BLaER1 (cell line): Measurements from ENCODE around the gene WSB2.

ENCODE experiments used
- H3K27ac ChIP-seq: shearing (Covaris generic); formaldehyde crosslinking; 2 replicates; pipeline ENCODE4 v1.8.1; 2022
- H3K27me3 ChIP-seq: shearing (Covaris generic); formaldehyde crosslinking; 2 replicates; pipeline ENCODE4 v1.8.1; 2022
- H3K36me3 ChIP-seq: shearing (Covaris generic); formaldehyde crosslinking; 2 replicates; pipeline ENCODE4 v1.8.1; 2022
- H3K4me1 ChIP-seq: shearing (Covaris generic); formaldehyde crosslinking; 2 replicates; pipeline ENCODE4 v1.8.1; 2022
- H3K4me2 ChIP-seq: shearing (Covaris generic); formaldehyde crosslinking; 2 replicates; pipeline ENCODE4 v1.8.1; 2022
- H3K4me3 ChIP-seq: shearing (Covaris generic); formaldehyde crosslinking; 2 replicates; pipeline ENCODE4 v1.8.1; 2022
- H3K9ac ChIP-seq: shearing (Covaris generic); formaldehyde crosslinking; 2 replicates; pipeline ENCODE4 v1.8.1; 2022
- H3K9me3 ChIP-seq: shearing (Covaris generic); formaldehyde crosslinking; 2 replicates; pipeline ENCODE4 v1.8.1; 2022
- H4K20me1 ChIP-seq: shearing (Covaris generic); formaldehyde crosslinking; 2 replicates; pipeline ENCODE4 v1.8.1; 2022
- Cebpa-rat ChIP-seq: shearing (Covaris generic); IDR thresholded peaks from 2 replicates; pipeline ENCODE4 v1.8.1; 2022

The WSB2 gene

DNA sequence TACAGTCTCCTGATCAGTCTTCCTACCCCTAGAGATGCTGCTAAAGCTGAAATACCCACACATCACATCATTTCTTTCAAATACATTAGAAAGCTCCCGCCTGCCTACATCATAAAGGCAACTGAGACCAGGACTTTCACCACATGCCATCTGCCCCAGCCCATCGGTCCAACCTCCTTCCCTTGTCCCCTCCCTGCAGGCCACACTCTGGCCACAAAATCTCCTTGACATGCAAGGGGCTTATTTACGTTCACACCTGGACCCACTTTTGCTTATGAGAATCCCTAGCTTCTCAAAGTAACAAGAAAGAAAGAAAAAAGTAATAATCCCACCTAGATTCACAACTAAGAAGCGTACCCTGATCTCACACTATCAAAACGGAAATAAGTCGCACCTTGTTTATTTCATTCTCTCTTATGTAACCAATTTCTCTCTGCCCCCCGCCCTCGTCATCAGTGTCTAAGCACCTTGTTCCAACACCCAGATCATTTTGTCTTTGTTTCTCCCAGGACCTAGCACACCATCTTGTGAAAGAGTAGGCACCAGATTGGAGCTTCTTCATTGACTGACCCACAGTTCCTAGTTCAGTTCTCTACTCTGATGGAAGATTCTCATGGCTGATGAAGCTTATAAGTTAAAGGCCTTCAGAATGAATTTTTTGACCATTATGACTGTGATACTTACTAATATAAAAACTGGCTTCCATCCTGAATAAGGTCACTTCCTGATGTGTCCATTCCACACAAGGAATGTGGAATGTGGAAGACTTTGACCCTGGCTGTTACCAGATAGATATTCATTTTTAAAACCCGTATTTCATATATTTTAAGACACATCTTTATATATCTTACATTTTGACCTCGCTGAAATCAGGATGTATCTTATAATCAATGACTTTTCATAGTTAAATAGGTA lies 7.7 kb downstream of the WSB2 start:
- Histone ChIP-seq H3K9ac (no peak overlapping the region), H3K4me3 (no peak overlapping the region), H4K20me1 (peaks cover 9% of the 10 kb centered on the region), H3K27me3 (no peaks in the 10 kb centered on the region), H3K9me3 (no peaks in the 10 kb centered on the region), H3K4me2 (no peak overlapping the region), H3K27ac (no peak overlapping the region), H3K4me1 (peaks cover 19% of the 10 kb centered on the region), H3K36me3 (peaks cover 29% of the 10 kb centered on the region)
- no peak for TF ChIP-seq Cebpa-rat

GRCh38 chr12:118052324-118053070 lies 8.5 kb downstream of the WSB2 start:
- Histone ChIP-seq H3K36me3 (peaks cover 35% of the 10 kb centered on the region), H4K20me1 (peaks cover 9% of the 10 kb centered on the region), H3K27me3 (no peaks in the 10 kb centered on the region), H3K4me3 (no peak overlapping the region), H3K4me1 (peaks cover 22% of the 10 kb centered on the region), H3K27ac (no peak overlapping the region), H3K9ac (no peak overlapping the region), H3K4me2 (0 out of 2 replicates have a peak overlapping the region, but pooled peaks have one; percentile 22), H3K9me3 (no peaks in the 10 kb centered on the region)
- no peak for TF ChIP-seq Cebpa-rat

GRCh38 chr12:118050972-118051910 lies 9.7 kb downstream of the WSB2 start:
- Histone ChIP-seq H3K4me1 (peaks cover 22% of the 10 kb centered on the region), H3K4me2 (no peak overlapping the region), H3K9me3 (no peaks in the 10 kb centered on the region), H3K27me3 (no peaks in the 10 kb centered on the region), H4K20me1 (peaks cover 9% of the 10 kb centered on the region), H3K27ac (no peak overlapping the region), H3K36me3 (peaks cover 41% of the 10 kb centered on the region), H3K9ac (no peak overlapping the region), H3K4me3 (no peak overlapping the region)
- TF ChIP-seq Cebpa-rat = no peak

DNA sequence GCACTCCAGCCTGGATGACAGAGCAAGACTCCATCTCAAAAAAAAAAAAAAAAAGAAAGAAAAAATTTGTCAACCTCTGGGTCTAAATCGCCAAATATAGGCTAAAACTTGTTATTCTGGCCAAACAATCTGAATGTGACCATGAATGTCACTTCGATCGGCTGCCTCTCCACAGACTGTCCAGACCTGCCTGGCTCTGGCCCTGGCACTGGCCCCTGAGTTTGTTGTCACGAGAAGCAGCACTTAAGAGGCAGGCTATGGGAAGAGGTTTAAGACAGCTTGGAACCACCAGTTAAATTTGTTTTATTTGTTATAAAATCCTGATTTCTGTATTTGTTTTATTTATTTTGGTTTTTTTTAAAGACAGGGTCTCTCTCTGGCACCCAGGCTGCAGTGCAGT lies 14.5 kb downstream of the WSB2 start:
- no peak overlapping the region for H3K27ac ChIP-seq
- H4K20me1 ChIP-seq = no peaks in the 10 kb centered on the region
- H3K4me1 ChIP-seq = peaks cover 15% of the 10 kb centered on the region
- no peak overlapping the region for H3K4me3 ChIP-seq
- no peaks in the 10 kb centered on the region for H3K9me3 ChIP-seq
- no peak overlapping the region for H3K9ac ChIP-seq
- TF ChIP-seq Cebpa-rat = no peak
- H3K27me3 ChIP-seq = no peaks in the 10 kb centered on the region
- H3K4me2 ChIP-seq = no peak overlapping the region
- H3K36me3 ChIP-seq = peaks cover 76% of the 10 kb centered on the region

DNA sequence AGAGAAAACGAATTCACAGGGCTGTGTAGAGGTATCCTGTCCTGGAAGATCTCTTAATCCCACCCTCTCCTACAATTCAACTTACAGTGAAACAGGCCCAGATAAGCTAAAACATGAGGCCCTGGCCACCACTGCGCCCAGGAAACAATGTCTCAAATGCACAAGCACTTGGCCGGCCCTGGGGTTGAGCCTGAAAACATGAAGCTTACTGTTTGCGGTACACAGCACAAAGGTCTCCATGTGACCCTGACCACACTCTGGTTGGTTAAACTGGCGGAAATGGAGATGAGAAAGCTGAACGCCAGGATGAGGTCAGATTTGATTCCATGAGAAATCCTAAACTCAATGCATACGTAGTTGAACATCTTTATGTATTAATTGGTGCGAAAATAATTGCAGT lies 16.4 kb downstream of the WSB2 start:
- H3K36me3 ChIP-seq = peaks cover 75% of the 10 kb centered on the region
- H3K4me1 ChIP-seq = peaks cover 15% of the 10 kb centered on the region
- no peak overlapping the region for H3K4me3 ChIP-seq
- no peaks in the 10 kb centered on the region for H4K20me1 ChIP-seq
- TF ChIP-seq Cebpa-rat = no peak
- no peaks in the 10 kb centered on the region for H3K9me3 ChIP-seq
- no peak overlapping the region for H3K27ac ChIP-seq
- H3K4me2 ChIP-seq = no peak overlapping the region
- no peak overlapping the region for H3K9ac ChIP-seq
- H3K27me3 ChIP-seq = no peaks in the 10 kb centered on the region

GRCh38 chr12:118044075-118044474 lies 16.9 kb downstream of the WSB2 start:
- TF ChIP-seq Cebpa-rat = no peak
- no peak overlapping the region for H3K27ac ChIP-seq
- no peak overlapping the region for H3K4me2 ChIP-seq
- peaks cover 78% of the 10 kb centered on the region for H3K36me3 ChIP-seq
- H3K4me3 ChIP-seq = no peak overlapping the region
- H3K9me3 ChIP-seq = no peaks in the 10 kb centered on the region
- no peak overlapping the region for H3K9ac ChIP-seq
- no peaks in the 10 kb centered on the region for H4K20me1 ChIP-seq
- H3K27me3 ChIP-seq = no peaks in the 10 kb centered on the region
- H3K4me1 ChIP-seq = peaks cover 11% of the 10 kb centered on the region

- no peaks in the 10 kb centered on the region for H4K20me1 ChIP-seq
- no peaks in the 10 kb centered on the region for H3K27me3 ChIP-seq
- H3K9me3 ChIP-seq = no peaks in the 10 kb centered on the region
- no peaks in the 10 kb centered on the region for H3K4me1 ChIP-seq
- H3K27ac ChIP-seq = no peak overlapping the region
- no peak overlapping the region for H3K4me3 ChIP-seq
- no peak overlapping the region for H3K9ac ChIP-seq
- no peak for TF ChIP-seq Cebpa-rat
- H3K4me2 ChIP-seq = no peak overlapping the region
- peaks cover 92% of the 10 kb centered on the region for H3K36me3 ChIP-seq
These were observed 18.9 kb downstream of the WSB2 start for GRCh38 chr12:118042091-118042490.

- H3K4me2 ChIP-seq = no peak overlapping the region
- H4K20me1 ChIP-seq = no peaks in the 10 kb centered on the region
- H3K27me3 ChIP-seq = no peaks in the 10 kb centered on the region
- H3K4me3 ChIP-seq = no peak overlapping the region
- no peak overlapping the region for H3K27ac ChIP-seq
- H3K9me3 ChIP-seq = no peaks in the 10 kb centered on the region
- H3K4me1 ChIP-seq = no peaks in the 10 kb centered on the region
- TF ChIP-seq Cebpa-rat = no peak
- peaks cover 96% of the 10 kb centered on the region for H3K36me3 ChIP-seq
- no peak overlapping the region for H3K9ac ChIP-seq
These were observed 22.8 kb downstream of the WSB2 start for GRCh38 chr12:118038137-118038536.

- no peak for TF ChIP-seq Cebpa-rat
- Histone ChIP-seq H4K20me1 (no peaks in the 10 kb centered on the region; the same call in 1 of the 2 replicates), H3K27ac (no peak overlapping the region), H3K9ac (no peak overlapping the region), H3K27me3 (no peaks in the 10 kb centered on the region), H3K36me3 (peaks cover 96% of the 10 kb centered on the region), H3K9me3 (no peaks in the 10 kb centered on the region), H3K4me3 (no peak overlapping the region), H3K4me1 (no peaks in the 10 kb centered on the region), H3K4me2 (no peak overlapping the region)
These were observed 24.1 kb downstream of the WSB2 start for GRCh38 chr12:118036672-118037411.
